ENCODE measurements around the gene ANKS1B. TPM values are rescaled to one million over a fixed set of nuclear protein-coding genes. Genes with fewer than 3 reads are reported as not detected.

The ANKS1B gene
- total and polyA plus RNA-seq, 4 donors = 0.03 to 3.4 (median 0.53) TPM

GRCh38 chr12:99600388-99600787 lies 384.3 kb downstream of the ANKS1B start:
- Histone ChIP-seq H3K36me3 (ENCODE audit: control insufficient read depth in 4 of 4, insufficient read depth in 3 of 4, low read depth in 1 of 4, low read length in 3 of 4) (no peaks in the 10 kb centered on the region), H3K9me3 (ENCODE audit: control insufficient read depth in 4 of 4, low read length in 3 of 4) (no peaks in the 10 kb centered on the region), H3K27me3 (ENCODE audit: control insufficient read depth in 4 of 4, insufficient read depth in 4 of 4, low read length in 3 of 4) (no peaks in the 10 kb centered on the region), H3K4me3 (ENCODE audit: low read depth in 1 of 3, low read length in 3 of 3) (no peak overlapping the region), H3K4me1 (ENCODE audit: control insufficient read depth in 4 of 4, insufficient read depth in 4 of 4, low read length in 3 of 4) (no peaks in the 10 kb centered on the region), H3K27ac (ENCODE audit: low read depth in 1 of 2, low read length in 2 of 2) (no peak overlapping the region), H3K9ac (ENCODE audit: low read depth in 1 of 2, low read length in 2 of 2) (no peak overlapping the region)
- no peak for TF ChIP-seq HNF4G (IDR thresholded peaks at IDR 0.05)
- TF ChIP-seq JUND (IDR thresholded peaks at IDR 0.05) = no peak
- TF ChIP-seq RAD21 (IDR thresholded peaks at IDR 0.05) = no peak
- TF ChIP-seq REST (IDR thresholded peaks at IDR 0.05) = no peak
- no peak for TF ChIP-seq ZBTB33 (IDR thresholded peaks at IDR 0.05)
- no peak for TF ChIP-seq ATF3 (IDR thresholded peaks at IDR 0.05)
- TF ChIP-seq HNF4A (conservative IDR thresholded peaks at IDR 0.05) = no peak
- TF ChIP-seq RXRA (IDR thresholded peaks at IDR 0.05) = no peak
- TF ChIP-seq SP1 (IDR thresholded peaks at IDR 0.05) = no peak
- TF ChIP-seq MAX (IDR thresholded peaks at IDR 0.05) = no peak
- no peak for TF ChIP-seq FOXA2 (IDR thresholded peaks at IDR 0.05)
- no peak for TF ChIP-seq YY1 (IDR thresholded peaks at IDR 0.05)
- TF ChIP-seq NR2F2 (IDR thresholded peaks at IDR 0.05) = no peak
- no peak for TF ChIP-seq CTCF (IDR thresholded peaks at IDR 0.05; ENCODE audit: low read depth, low read length, missing input control)
- TF ChIP-seq EGR1 (IDR thresholded peaks at IDR 0.05; ENCODE audit: low read depth in 2 of 2) = no peak
- TF ChIP-seq TAF1 (conservative IDR thresholded peaks at IDR 0.05) = no peak
- TF ChIP-seq GABPA (IDR thresholded peaks at IDR 0.05 in 1 of 2, conservative IDR thresholded peaks at IDR 0.05 in 1 of 2) = no peak
- no peak for DNase-seq (ENCODE audit: low spot score)
- WGBS = 63% methylated on average over 5 of the region's 5 CpGs

- Histone ChIP-seq H3K4me1 (ENCODE audit: control insufficient read depth in 4 of 4, insufficient read depth in 4 of 4, low read length in 3 of 4) (no peaks in the 10 kb centered on the region), H3K27me3 (ENCODE audit: control insufficient read depth in 4 of 4, insufficient read depth in 4 of 4, low read length in 3 of 4) (no peaks in the 10 kb centered on the region), H3K9ac (ENCODE audit: low read depth in 1 of 2, low read length in 2 of 2) (no peak overlapping the region), H3K27ac (ENCODE audit: low read depth in 1 of 2, low read length in 2 of 2) (no peak overlapping the region), H3K36me3 (ENCODE audit: control insufficient read depth in 4 of 4, insufficient read depth in 3 of 4, low read depth in 1 of 4, low read length in 3 of 4) (no peaks in the 10 kb centered on the region), H3K4me3 (ENCODE audit: low read depth in 1 of 3, low read length in 3 of 3) (no peak overlapping the region), H3K9me3 (ENCODE audit: control insufficient read depth in 4 of 4, low read length in 3 of 4) (no peaks in the 10 kb centered on the region)
- WGBS = 85% methylated on average over 2 of the region's 2 CpGs
- DNase-seq (ENCODE audit: low spot score) = no peak
- TF ChIP-seq ZBTB33 (IDR thresholded peaks at IDR 0.05) = no peak
- no peak for TF ChIP-seq RXRA (IDR thresholded peaks at IDR 0.05)
- TF ChIP-seq YY1 (IDR thresholded peaks at IDR 0.05) = no peak
- TF ChIP-seq HNF4G (IDR thresholded peaks at IDR 0.05) = no peak
- TF ChIP-seq RAD21 (IDR thresholded peaks at IDR 0.05) = no peak
- no peak for TF ChIP-seq FOXA2 (IDR thresholded peaks at IDR 0.05)
- TF ChIP-seq TAF1 (conservative IDR thresholded peaks at IDR 0.05) = no peak
- no peak for TF ChIP-seq MAX (IDR thresholded peaks at IDR 0.05)
- no peak for TF ChIP-seq JUND (IDR thresholded peaks at IDR 0.05)
- no peak for TF ChIP-seq CTCF (IDR thresholded peaks at IDR 0.05; ENCODE audit: low read depth, low read length, missing input control)
- no peak for TF ChIP-seq EGR1 (IDR thresholded peaks at IDR 0.05; ENCODE audit: low read depth in 2 of 2)
- TF ChIP-seq ATF3 (IDR thresholded peaks at IDR 0.05) = no peak
Measured at GRCh38 chr12:99598785-99599184, 386.0 kb downstream of the ANKS1B start.
